SJSA1 (cell line): ENCODE measurements around the gene ST6GALNAC6. TPM values are rescaled to one million over a fixed set of nuclear protein-coding genes. Genes with fewer than 3 reads are reported as not detected.
"Not testable (repeated sequence)": the region's sequence is repeated elsewhere in the genome, so short reads cannot be mapped to it uniquely, and the experiment has no call there.

Experiments used
- DNase-seq, 2 experiments: peaks; one replicate each; pipeline ENCODE4 v3.0.0-alpha.2; 2015 to 2020; ENCODE audit warnings: low spot score in 2 of 2, low read depth in 1 of 2
- H3K27ac ChIP-seq: fragments of 250-450 bp; sonication (Bioruptor Pico); 2 replicates; pipeline ENCODE4 v1.5.1; 2020; ENCODE audit warnings: mild to moderate bottlenecking, moderate library complexity
- H3K27me3 ChIP-seq: fragments of 250-450 bp; sonication (Bioruptor Pico); replicated peaks from 2 replicates; pipeline ENCODE4 v1.5.1; 2020; ENCODE audit warnings: mild to moderate bottlenecking, moderate library complexity
- H3K36me3 ChIP-seq: fragments of 250-450 bp; sonication (Bioruptor Pico); 2 replicates; pipeline ENCODE4 v1.5.1; 2020; ENCODE audit warnings: mild to moderate bottlenecking
- H3K4me1 ChIP-seq: fragments of 250-450 bp; sonication (Bioruptor Pico); replicated peaks from 2 replicates; pipeline ENCODE4 v1.6.1; 2021; ENCODE audit warnings: mild to moderate bottlenecking
- H3K4me3 ChIP-seq: fragments of 250-450 bp; sonication (Bioruptor Pico); 2 replicates; pipeline ENCODE4 v1.5.1; 2020; ENCODE audit warnings: mild to moderate bottlenecking
- H3K9me3 ChIP-seq: fragments of 250-450 bp; sonication (Bioruptor Pico); replicated peaks from 2 replicates; pipeline ENCODE4 v1.5.1; 2020; ENCODE audit warnings: mild to moderate bottlenecking
- total RNA-seq: library from RNA; depleted of rRNA; stranded (reverse); fragments of >200 nt; shearing (Covaris generic); gene quantifications from 2 replicates; pipeline ENCODE4 v1.2.3, GENCODE V29; 2014

Gene ST6GALNAC6
- total RNA-seq, 1 experiment from 2014 or later = 42.9 TPM

DNA sequence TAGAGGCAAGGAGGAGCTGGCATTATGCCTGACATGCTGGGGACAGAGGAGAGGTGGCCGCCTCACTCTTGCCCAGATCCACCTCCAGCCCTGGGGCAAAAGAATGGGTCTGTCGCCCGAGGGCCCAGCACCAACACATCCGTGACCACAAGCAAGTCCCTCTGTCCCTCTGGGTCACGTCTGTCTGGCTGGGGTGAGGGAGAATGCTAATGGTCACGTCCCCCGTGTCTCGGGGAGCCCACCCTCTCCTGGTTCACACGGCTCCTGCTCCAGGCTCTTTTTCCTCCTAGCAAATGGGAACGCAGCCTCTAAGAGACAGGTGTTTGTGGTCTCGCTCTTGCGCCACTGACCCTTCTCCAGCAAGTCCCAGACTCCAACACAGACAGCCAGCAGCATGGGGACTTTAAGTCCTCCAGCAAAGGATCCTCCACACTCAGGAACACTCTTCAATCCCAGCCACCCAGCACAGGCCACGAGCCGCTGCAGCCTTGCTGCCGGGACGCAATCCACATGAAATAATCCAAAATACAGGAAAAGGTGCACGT, 49.0 kb downstream of the ST6GALNAC6 start:
- Histone ChIP-seq H3K9me3 (peaks cover 9% of the 10 kb centered on the region), H3K27me3 (no peaks in the 10 kb centered on the region), H3K4me3 (no peak overlapping the region), H3K36me3 (peaks cover 27% of the 10 kb centered on the region), H3K27ac (no peak overlapping the region), H3K4me1 (peaks cover 22% of the 10 kb centered on the region)
- no peak for DNase-seq

DNA sequence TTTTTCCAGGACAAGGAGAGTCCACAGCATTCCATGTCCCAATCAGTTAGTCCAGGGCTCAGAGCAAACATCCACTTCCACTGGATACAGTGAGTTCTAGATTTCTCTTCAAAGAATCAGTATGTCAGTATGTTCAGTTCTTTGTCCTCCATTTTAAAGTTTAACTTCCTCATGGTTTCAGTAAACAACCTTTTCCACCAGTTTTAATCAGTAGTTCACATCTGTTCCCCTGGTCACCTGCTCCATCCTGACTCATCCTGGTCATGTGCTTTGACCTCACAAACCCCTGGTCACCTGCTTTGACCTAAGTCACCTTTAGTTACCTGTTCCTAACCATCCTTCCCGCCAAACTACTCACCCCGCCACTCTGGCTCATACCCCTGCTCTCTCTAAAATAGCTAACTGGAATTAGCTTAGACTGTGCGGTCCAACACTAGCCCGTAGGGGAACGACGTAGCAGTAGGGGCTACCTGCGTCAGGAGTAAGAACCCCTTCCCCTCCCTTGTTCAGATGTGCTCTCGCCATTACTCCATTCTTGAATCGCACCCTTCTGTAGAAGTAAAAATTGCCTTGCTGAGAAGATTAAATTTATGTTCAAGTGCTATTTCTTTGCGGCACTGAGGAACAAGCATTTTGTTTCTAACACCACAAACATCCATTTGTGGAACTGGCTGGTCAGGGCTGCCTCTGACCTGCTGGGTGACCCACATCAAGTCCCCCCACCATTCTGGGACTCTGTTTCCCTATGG, 50.5 kb downstream of the ST6GALNAC6 start:
- Histone ChIP-seq H3K4me3 (no peak overlapping the region), H3K9me3 (peaks cover 9% of the 10 kb centered on the region), H3K36me3 (peaks cover 27% of the 10 kb centered on the region), H3K27me3 (no peaks in the 10 kb centered on the region), H3K27ac (no peak overlapping the region), H3K4me1 (peaks cover 12% of the 10 kb centered on the region)
- DNase-seq = no peak

DNA sequence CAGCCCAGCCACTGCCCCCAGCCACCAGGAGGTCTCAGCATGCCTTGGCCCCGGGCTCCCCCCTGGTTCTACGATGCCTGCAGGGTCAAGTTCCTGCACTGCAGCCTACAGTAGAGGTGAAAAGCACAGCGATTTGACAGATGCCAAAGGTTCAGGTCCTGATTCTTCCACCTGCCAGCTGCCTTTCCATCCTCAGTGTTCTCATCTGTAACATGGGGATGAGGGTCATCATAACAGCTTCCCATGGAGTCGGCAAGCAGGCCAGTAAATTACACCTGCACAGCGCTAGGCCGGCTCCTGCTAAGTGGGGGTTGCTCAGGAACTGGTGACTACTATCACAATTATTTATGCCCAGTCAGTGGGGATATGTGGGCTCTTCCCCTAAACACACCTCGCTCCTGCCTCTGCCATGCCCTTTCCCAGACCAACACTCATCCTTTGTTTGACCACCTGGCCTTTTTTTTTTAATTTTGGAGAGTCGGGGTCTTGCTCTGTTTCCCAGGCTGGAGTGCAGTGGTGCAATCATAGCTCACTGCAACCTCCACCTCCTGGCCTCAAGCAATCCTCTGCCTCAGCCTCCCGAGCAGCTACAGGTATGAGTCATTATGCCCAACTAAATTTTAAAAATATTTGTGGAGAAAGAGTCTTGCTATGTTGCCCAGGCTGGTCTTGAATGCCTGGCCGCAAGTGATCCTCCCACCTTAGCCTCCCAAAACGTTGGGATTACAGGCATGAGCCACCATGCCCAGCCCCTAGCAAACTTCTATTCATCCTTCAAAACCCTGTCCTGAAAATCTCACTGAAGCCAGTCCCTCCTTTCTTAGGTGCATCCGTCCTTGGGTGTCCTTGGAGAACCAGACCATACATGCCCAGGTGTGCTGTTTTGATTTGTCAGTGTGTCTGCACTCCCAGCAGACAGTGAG, 51.3 kb downstream of the ST6GALNAC6 start:
- no peak for DNase-seq
- Histone ChIP-seq H3K4me1 (peaks cover 4% of the 10 kb centered on the region), H3K9me3 (peaks cover 9% of the 10 kb centered on the region), H3K27me3 (no peaks in the 10 kb centered on the region), H3K27ac (no peak overlapping the region), H3K4me3 (no peak overlapping the region), H3K36me3 (peaks cover 29% of the 10 kb centered on the region)

DNA sequence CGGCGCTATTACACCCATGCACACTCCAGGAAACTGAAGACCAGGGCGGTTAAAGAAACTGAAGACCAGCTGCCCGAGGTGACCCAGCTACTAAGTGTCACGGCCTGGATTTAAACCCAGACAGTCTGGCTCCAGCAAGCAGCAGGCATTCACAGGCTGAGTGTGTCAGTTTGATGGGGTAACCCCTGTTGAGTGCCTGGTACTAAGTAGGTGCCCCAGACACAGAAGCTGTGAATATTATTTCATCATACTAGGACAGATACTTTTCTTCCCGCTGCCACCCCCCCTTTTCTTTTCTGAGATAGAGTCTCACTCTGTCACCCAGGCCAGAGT, 52.3 kb downstream of the ST6GALNAC6 start:
- Histone ChIP-seq H3K36me3 (peaks cover 30% of the 10 kb centered on the region), H3K9me3 (peaks cover 9% of the 10 kb centered on the region), H3K4me1 (no peaks in the 10 kb centered on the region; the same call in 1 of the 2 replicates), H3K4me3 (no peak overlapping the region), H3K27me3 (no peaks in the 10 kb centered on the region), H3K27ac (no peak overlapping the region)
- no peak for DNase-seq

DNA sequence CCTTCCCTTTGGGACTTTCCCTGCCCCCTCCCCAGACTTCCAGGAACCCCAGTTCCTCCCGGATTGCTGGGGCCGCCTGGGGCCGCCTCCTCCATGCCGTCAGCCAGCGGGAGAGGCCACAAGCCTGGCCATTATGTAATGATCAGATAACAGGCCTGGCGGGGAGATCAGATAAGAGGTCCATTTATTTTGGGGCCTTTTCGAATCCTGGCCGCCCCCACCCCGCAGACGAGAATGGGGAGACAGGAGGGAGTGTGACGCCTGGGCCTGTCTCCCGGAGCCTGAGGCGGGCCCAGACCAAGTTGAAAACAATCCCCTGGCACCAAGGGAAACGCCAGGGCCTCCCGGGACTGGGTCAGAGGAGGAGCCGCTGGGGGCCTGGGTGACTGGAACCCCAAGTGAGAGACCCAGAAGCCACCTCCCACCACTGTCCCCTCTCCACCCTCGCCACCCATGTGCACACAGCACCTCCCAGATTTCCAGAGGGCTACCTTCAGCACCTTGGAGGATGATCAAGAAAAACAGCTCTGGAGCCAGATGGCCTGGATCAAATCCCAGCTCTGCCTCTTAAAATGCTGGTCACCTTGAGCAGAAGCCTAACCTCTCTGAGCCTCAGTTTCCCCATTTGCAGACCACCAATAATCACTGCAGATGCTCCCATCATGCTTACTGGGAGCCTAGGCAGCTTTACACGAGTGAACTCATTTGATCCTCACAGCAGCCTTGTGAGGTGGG, 52.8 kb downstream of the ST6GALNAC6 start:
- no peaks in the 10 kb centered on the region for H3K27me3 ChIP-seq
- peaks cover 28% of the 10 kb centered on the region for H3K36me3 ChIP-seq
- no peak for DNase-seq
- H3K4me3 ChIP-seq = no peak overlapping the region
- H3K9me3 ChIP-seq = peaks cover 9% of the 10 kb centered on the region
- H3K27ac ChIP-seq = no peak overlapping the region
- H3K4me1 ChIP-seq = no peaks in the 10 kb centered on the region; the same call in 1 of the 2 replicates

DNA sequence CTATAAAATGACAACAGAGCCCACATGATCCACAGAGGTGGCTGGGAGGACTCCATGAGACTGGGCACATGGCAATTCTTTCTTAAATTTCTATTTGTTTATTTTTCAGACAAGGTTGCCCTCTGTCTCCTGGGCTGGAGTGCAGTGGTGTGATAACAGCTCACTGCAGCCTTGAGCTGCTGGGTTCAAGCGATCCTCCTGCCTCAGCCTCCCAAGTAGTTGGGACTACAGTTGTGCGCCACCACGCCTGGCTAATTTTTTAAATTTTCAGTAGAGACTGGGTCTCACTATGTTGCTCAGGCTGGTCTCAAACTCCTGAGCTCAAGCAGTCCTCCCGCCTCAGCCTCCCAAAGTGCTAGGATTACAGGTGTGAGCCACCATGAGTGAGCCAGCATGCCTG, 53.8 kb downstream of the ST6GALNAC6 start:
- not testable (repeated sequence) for H3K27me3 ChIP-seq, H3K27ac ChIP-seq, H3K4me3 ChIP-seq, H3K9me3 ChIP-seq, H3K4me1 ChIP-seq, DNase-seq
- H3K36me3 ChIP-seq = peaks cover 25% of the 10 kb centered on the region

DNA sequence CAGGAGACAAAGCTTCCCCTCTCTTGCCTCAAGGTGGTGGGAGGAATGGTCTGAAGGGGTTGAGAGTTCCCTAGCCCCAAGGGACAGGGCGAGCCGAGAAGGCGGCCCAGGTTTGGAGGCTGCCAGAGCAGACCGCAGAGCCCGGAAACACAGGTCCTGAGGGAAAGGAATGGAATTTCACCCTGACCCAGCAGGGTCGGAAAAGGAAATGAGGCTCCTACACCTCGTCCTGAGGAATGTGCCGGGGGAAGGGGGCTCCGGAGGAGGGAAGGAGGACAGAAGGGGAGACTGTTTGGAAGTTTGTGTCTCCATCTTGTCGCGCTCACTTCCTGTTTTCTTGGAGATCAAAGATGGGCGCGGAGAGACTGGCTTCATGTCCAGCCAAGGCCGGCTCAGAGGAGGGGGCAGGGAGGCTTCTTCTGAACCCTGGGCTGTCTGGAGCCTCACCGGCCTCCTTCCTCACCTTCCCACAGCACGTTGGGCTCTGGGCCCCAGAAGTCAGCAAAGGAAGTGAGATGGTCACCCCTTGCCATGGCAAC, 54.5 kb downstream of the ST6GALNAC6 start:
- no peak overlapping the region for H3K27ac ChIP-seq
- H3K9me3 ChIP-seq = peaks cover 9% of the 10 kb centered on the region
- H3K4me3 ChIP-seq = no peak overlapping the region
- H3K36me3 ChIP-seq = peaks cover 25% of the 10 kb centered on the region
- DNase-seq = no peak
- no peaks in the 10 kb centered on the region; the same call in 1 of the 2 replicates for H3K4me1 ChIP-seq
- H3K27me3 ChIP-seq = no peaks in the 10 kb centered on the region

DNA sequence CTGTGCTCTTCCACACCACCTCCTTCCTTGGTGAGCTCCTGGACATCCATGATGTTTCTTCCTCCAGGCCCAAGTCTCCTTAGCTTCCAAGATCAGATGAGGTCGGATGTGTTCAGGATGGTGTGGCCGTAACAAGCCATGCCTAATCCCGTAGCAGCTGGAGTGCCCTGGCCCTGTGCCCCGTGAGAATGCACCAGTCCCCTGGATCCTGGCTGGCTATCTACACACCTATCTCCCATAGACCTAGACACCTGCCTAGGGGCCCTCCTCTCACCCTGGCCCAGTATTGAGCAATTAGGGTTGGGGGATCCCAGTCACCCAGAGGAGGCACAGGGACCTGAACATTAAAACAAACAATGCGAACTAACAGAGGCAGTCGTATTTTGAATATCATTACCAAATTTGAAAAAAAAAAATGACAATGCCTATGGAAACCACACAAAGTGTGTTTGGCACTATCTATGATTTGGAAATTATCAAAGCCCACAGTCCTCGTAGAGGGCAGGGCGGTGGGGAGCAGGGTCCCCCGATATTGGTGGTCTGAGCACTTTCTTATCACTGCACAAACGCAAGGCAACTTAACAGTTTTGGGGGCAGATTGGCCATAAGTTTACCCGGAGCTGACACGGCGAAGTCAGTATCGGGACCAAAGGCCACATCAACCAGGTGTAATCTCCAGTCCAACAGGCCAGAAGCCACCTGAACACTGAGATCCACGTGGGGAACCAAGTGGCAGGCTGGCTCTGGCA, 58.1 kb downstream of the ST6GALNAC6 start:
- Histone ChIP-seq H3K4me1 (peaks cover 31% of the 10 kb centered on the region), H3K36me3 (peaks cover 27% of the 10 kb centered on the region), H3K27ac (no peak overlapping the region)

DNA sequence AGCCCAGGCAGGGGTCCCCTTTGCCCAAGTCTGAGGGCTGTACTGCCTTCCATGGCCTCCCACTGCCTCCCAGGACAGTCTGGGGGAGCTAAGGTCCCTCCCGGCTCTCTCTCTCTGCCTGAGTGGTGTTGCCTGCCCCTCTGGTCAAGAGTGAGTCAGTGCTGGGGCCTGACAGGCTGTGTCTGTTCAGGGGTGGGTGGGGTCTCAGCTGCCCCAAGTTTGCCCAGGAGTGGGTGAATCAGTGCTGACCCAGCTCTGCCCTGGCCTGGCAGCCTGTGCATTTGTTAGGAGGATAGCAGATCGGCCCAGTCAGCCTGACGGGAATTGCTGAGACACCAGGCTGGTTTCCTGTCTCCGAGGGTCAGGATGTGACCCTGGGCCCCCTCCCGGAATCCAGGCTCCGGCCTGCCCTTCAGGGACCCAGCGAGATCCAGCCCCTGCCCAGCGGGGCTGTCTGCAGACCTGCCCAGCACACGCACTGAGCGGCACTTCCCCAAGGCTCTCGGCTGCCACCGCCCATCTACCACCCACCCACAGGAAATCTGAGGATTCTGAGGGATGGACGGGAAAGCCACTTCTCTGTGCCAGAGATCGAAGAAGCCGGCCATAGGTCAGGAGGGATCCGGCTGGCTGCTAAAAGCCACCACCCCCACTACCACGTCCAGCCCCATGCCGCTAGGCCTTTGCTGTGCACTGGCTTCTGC, 60.9 kb downstream of the ST6GALNAC6 start:
- DNase-seq = peak; percentile 62 to 92
- Histone ChIP-seq H3K4me1 (peaks cover 44% of the 10 kb centered on the region), H3K36me3 (peaks cover 31% of the 10 kb centered on the region), H3K27ac (peak overlapping the region; percentile 79), H3K4me3 (no peak overlapping the region), H3K27me3 (no peaks in the 10 kb centered on the region), H3K9me3 (no peaks in the 10 kb centered on the region)

More for the DNA sequence above, 58.1 kb downstream of the ST6GALNAC6 start:
- H3K9me3 ChIP-seq = no peaks in the 10 kb centered on the region
- no peak for DNase-seq
- no peaks in the 10 kb centered on the region for H3K27me3 ChIP-seq
- no peak overlapping the region for H3K4me3 ChIP-seq

DNA sequence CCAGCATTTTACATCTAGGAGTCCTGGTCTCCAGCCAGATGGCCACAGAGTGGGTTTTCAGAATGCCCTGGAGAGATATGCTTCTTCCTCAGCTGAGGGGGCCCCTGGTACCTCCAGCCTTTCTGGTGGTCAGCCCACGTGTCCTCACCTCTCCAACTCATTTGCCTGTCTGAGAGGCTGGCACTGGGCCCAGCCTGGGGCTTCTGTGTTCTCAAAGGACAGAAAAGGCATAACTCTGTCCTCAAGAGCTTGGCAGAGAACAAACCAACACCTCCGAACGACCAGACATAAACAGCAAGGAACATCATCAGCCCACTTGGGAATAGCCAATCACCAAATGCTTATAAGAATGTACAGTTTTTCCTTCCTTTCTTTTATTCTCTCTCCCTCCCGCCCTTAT, 62.1 kb downstream of the ST6GALNAC6 start:
- Histone ChIP-seq H3K27ac (no peak overlapping the region), H3K4me1 (peaks cover 44% of the 10 kb centered on the region)
- DNase-seq = no peak

DNA sequence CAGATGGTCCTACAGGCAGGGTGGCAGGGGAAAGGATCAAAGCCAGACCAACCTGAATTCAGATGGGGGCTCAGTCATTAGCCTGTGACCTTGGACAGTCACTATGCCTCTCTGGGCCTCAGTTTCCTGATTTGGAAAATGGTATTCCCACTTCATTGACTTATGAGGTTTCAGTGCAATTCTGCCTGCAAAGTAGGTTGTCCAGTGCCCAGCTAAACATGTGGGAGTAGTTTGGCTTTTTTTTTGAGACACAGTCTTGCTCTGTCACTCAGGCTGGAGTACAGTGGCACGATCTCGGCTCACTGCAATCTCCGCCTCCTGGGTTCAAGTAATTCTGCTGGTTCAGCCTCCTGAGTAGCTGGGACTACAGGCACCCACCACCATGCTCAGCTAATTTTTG, 62.8 kb downstream of the ST6GALNAC6 start:
- DNase-seq, H3K27me3 ChIP-seq, H3K9me3 ChIP-seq, H3K4me3 ChIP-seq: not testable (repeated sequence)
- peaks cover 24% of the 10 kb centered on the region for H3K36me3 ChIP-seq
- H3K4me1 ChIP-seq = peaks cover 44% of the 10 kb centered on the region
- peak overlapping the region; percentile 91 for H3K27ac ChIP-seq

More for the DNA sequence above, 62.1 kb downstream of the ST6GALNAC6 start:
- H3K9me3 ChIP-seq = no peaks in the 10 kb centered on the region
- H3K4me3 ChIP-seq = no peak overlapping the region
- H3K27me3 ChIP-seq = no peaks in the 10 kb centered on the region
- H3K36me3 ChIP-seq = peaks cover 27% of the 10 kb centered on the region

DNA sequence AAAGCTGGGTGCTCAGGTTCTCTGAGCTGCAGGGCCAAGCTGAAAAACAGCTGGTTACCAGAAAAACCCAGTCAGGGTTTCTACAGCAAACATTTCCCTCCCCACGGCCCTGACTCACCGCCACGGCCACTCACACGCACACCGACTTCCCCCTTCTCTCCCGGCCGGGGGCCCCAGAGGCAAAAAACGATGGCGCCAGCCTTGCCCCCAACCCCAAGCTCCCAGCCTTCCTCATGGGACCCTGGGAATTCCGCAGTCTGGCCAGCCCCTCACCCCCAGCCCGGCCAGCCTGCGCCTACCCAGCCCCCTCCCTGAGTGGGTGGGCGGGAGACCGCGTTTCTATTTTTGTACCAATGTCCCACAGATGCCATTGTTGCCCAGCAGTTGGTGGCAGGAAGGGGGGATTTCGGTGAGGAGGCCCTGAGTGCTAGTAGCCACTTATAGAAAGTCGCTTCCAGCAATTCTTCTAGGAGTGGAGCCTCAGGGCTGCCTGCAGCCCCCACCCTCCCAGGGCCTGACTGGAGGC, 63.3 kb downstream of the ST6GALNAC6 start:
- H3K4me3 ChIP-seq = no peak overlapping the region
- H3K27me3 ChIP-seq = no peaks in the 10 kb centered on the region
- peak; percentile 65 to 82 for DNase-seq

More for the DNA sequence above, 63.3 kb downstream of the ST6GALNAC6 start:
- peak overlapping the region; percentile 91 for H3K27ac ChIP-seq
- peaks cover 44% of the 10 kb centered on the region for H3K4me1 ChIP-seq
- H3K9me3 ChIP-seq = no peaks in the 10 kb centered on the region
- peaks cover 22% of the 10 kb centered on the region for H3K36me3 ChIP-seq
